PFSK-1 (cell line): ENCODE results near the gene PRKCE.

Experiments used
- POLR2AphosphoS5 ChIP-seq: IDR thresholded peaks from 2 replicates; pipeline ENCODE4 v1.6.1; 2012; ENCODE audit warnings: low read depth, mild to moderate bottlenecking, control low read depth, low read length, moderate library complexity
- TAF1 ChIP-seq: IDR thresholded peaks from 2 replicates; pipeline ENCODE4 v1.6.1; 2012; ENCODE audit warnings: low read length, control low read depth, borderline replicate concordance; ENCODE audit not compliant: insufficient read depth

GRCh38 chr2:45825001-45825651 lies 173.7 kb downstream of the PRKCE start:
- no peak for TF ChIP-seq TAF1
- TF ChIP-seq POLR2AphosphoS5: no peak
